Prostate gland (tissue), 2 donors: Measurements from ENCODE around the gene MRLN. TPM values are rescaled to one million over a fixed set of nuclear protein-coding genes. Genes with fewer than 3 reads are reported as not detected.

Source experiments
- DNase-seq: peaks from one replicate; pipeline ENCODE4 v3.0.0-alpha.2; 2019; ENCODE audit warnings: low spot score
- H3K27ac ChIP-seq, 2 donors: fragments of 200-600 bp; sonication (generic); 2 replicates each; pipeline ENCODE4 v1.5.1; 2017 to 2019
- H3K27me3 ChIP-seq: fragments of 200-600 bp; sonication (generic); replicated peaks from 2 replicates; pipeline ENCODE4 v1.5.1; 2019; ENCODE audit not compliant: insufficient read depth
- H3K36me3 ChIP-seq, 2 donors: fragments of 200-600 bp; sonication (generic); 1 replicate in 1 of 2; 2 replicates in 1 of 2; pipeline versions ENCODE4 v1.5.1 to v1.8.1; 2017 to 2019
- H3K4me1 ChIP-seq: fragments of 200-600 bp; sonication (generic); replicated peaks from 2 replicates; pipeline ENCODE4 v1.5.1; 2019
- H3K4me3 ChIP-seq, 2 donors: fragments of 200-600 bp; sonication (generic); 2 replicates each; pipeline ENCODE4 v1.5.1; 2017 to 2019
- H3K9me3 ChIP-seq: fragments of 200-600 bp; sonication (generic); 2 replicates; pipeline ENCODE4 v1.5.1; 2017
- POLR2A ChIP-seq: fragments of 450-650 bp; IDR thresholded peaks from one replicate; pipeline ENCODE4 v1.6.1; 2016; ENCODE audit warnings: antibody characterized with exemption, mild to moderate bottlenecking
- POLR2AphosphoS5 ChIP-seq: sonication (generic); formaldehyde crosslinking; IDR thresholded peaks from one replicate; pipeline ENCODE4 v1.6.1; 2017; ENCODE audit warnings: antibody characterized with exemption
- WGBS: methylation state at CpG from one replicate; pipeline ENCODE4 v1.1.5; 2018; 5-methylcytosine and 5-hydroxymethylcytosine counted together
- intact Hi-C: fragments of 100-400 bp; cut with DNase I; formaldehyde crosslinking; loops from one replicate; pipeline ENCODE4 v1.14.2; 2022
- total RNA-seq, 2 donors: library from RNA; depleted of rRNA; stranded (reverse); fragments of >200 nt; gene quantifications; one replicate each; pipeline ENCODE4 v1.1.0, GENCODE V29; 2016
- TF ChIP-seq, protein P1 (sequence below), 4 experiments: fragments of 200-600 bp in 2 of 4; fragments of 450-650 bp in 2 of 4; sonication (generic) in 2 of 4; IDR thresholded peaks; 1 replicate in 3 of 4; 2 replicates in 1 of 4; pipeline ENCODE4 v1.5.1; 2016 to 2019; ENCODE audit warnings: antibody characterized with exemption in 4 of 4, mild to moderate bottlenecking in 2 of 4, moderate library complexity in 2 of 4

The MRLN gene
- total RNA-seq, 2 donors from 2014 or later: not detected

DNA sequence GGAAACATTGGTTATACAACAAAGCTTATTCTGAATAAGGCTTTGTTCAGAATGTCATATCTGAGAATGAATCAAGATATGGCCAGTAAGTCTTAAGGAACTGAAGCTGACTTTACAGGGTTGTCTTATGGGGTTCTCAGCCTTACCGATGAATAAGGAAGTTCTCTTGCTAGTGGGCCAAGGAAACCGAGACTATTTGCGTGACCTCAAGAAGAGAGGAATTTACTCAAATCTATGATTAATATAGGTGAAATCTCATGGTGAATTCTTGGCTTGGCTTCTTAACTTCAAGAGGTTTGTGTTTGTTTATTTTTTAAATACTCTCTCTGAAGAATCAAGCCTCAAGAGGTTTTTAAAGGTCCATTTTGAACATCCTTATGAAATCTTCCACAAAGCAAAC is 4.7 kb upstream of the MRLN start:
- no peak for DNase-seq
- no peak overlapping the region for H3K27ac ChIP-seq
- intact Hi-C loops: no loop called here
- H3K4me3 ChIP-seq: no peak overlapping the region
- TF ChIP-seq POLR2AphosphoS5: no peak
- TF ChIP-seq POLR2A: no peak
- TF ChIP-seq, protein P1, sequence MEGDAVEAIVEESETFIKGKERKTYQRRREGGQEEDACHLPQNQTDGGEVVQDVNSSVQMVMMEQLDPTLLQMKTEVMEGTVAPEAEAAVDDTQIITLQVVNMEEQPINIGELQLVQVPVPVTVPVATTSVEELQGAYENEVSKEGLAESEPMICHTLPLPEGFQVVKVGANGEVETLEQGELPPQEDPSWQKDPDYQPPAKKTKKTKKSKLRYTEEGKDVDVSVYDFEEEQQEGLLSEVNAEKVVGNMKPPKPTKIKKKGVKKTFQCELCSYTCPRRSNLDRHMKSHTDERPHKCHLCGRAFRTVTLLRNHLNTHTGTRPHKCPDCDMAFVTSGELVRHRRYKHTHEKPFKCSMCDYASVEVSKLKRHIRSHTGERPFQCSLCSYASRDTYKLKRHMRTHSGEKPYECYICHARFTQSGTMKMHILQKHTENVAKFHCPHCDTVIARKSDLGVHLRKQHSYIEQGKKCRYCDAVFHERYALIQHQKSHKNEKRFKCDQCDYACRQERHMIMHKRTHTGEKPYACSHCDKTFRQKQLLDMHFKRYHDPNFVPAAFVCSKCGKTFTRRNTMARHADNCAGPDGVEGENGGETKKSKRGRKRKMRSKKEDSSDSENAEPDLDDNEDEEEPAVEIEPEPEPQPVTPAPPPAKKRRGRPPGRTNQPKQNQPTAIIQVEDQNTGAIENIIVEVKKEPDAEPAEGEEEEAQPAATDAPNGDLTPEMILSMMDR (IDR thresholded peaks at IDR 0.05): no peak
- 69% methylated on average over 3 of the region's 3 CpGs for WGBS
- no peaks in the 10 kb centered on the region for H3K4me1 ChIP-seq
- no peaks in the 10 kb centered on the region for H3K36me3 ChIP-seq
- H3K27me3 ChIP-seq: no peaks in the 10 kb centered on the region
- H3K9me3 ChIP-seq: no peaks in the 10 kb centered on the region

GRCh38 chr10:59754951-59755350 is 1.7 kb upstream of the MRLN start:
- no peak for DNase-seq
- Histone ChIP-seq H3K4me1 (no peaks in the 10 kb centered on the region), H3K9me3 (no peaks in the 10 kb centered on the region), H3K36me3 (no peaks in the 10 kb centered on the region), H3K27me3 (no peaks in the 10 kb centered on the region), H3K27ac (no peak overlapping the region), H3K4me3 (no peak overlapping the region)
- intact Hi-C loops: no loop called here
- 89% methylated on average over 4 of the region's 4 CpGs for WGBS
- TF ChIP-seq POLR2A: no peak
- TF ChIP-seq, protein P1 (IDR thresholded peaks at IDR 0.05): no peak
- TF ChIP-seq POLR2AphosphoS5: no peak

GRCh38 chr10:59752278-59752940 is 846 bp downstream of the MRLN start:
- Histone ChIP-seq H3K27me3 (no peaks in the 10 kb centered on the region), H3K4me3 (no peak overlapping the region), H3K27ac (no peak overlapping the region), H3K9me3 (no peaks in the 10 kb centered on the region), H3K4me1 (no peaks in the 10 kb centered on the region), H3K36me3 (no peaks in the 10 kb centered on the region)
- intact Hi-C loops: no loop called here
- WGBS: 59% methylated on average over 2 of the region's 2 CpGs
- no peak for DNase-seq
- TF ChIP-seq POLR2A: no peak

- H3K36me3 ChIP-seq: no peaks in the 10 kb centered on the region
- DNase-seq: no peak
- TF ChIP-seq POLR2AphosphoS5: no peak
- TF ChIP-seq POLR2A: no peak
- 86% methylated on average over 12 of the region's 12 CpGs for WGBS
- no peaks in the 10 kb centered on the region for H3K9me3 ChIP-seq
- no peaks in the 10 kb centered on the region for H3K27me3 ChIP-seq
- no peak overlapping the region for H3K4me3 ChIP-seq
- H3K4me1 ChIP-seq: no peaks in the 10 kb centered on the region
- intact Hi-C loops: no loop called here
- no peak overlapping the region for H3K27ac ChIP-seq
Observed at GRCh38 chr10:59750155-59750945, 2.9 kb downstream of the MRLN start.

DNA sequence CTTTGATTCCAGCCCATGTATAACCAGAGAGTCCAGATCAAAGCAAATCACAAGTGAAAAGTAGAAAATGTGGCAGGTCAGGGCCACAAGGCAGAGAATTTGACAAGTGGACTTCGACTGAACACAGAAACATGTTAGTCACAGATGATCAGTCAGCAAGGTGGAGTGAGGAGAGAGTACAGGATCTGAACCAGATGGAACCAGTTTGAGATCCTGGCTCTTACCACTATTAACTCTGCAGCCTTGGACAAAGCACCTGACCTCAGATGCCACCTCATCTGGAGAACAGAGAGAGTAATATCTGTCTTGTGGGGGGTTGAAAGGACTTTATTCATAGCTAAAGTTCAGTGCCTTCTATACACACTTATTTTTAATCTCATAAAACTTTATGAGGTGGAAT is 4.4 kb downstream of the MRLN start:
- TF ChIP-seq POLR2A (no peak), POLR2AphosphoS5 (no peak)
- TF ChIP-seq, protein P1 (IDR thresholded peaks at IDR 0.05): no peak
- intact Hi-C loops: no loop called here
- no peaks in the 10 kb centered on the region for H3K4me1 ChIP-seq
- no peaks in the 10 kb centered on the region for H3K36me3 ChIP-seq
- H3K9me3 ChIP-seq: no peaks in the 10 kb centered on the region
- 60% methylated on average over 1 of the region's 1 CpG for WGBS
- H3K27me3 ChIP-seq: no peaks in the 10 kb centered on the region
- H3K4me3 ChIP-seq: no peak overlapping the region
- no peak for DNase-seq
- no peak overlapping the region for H3K27ac ChIP-seq
